ENCODE measurements around the gene ZC3H6.

DNA sequence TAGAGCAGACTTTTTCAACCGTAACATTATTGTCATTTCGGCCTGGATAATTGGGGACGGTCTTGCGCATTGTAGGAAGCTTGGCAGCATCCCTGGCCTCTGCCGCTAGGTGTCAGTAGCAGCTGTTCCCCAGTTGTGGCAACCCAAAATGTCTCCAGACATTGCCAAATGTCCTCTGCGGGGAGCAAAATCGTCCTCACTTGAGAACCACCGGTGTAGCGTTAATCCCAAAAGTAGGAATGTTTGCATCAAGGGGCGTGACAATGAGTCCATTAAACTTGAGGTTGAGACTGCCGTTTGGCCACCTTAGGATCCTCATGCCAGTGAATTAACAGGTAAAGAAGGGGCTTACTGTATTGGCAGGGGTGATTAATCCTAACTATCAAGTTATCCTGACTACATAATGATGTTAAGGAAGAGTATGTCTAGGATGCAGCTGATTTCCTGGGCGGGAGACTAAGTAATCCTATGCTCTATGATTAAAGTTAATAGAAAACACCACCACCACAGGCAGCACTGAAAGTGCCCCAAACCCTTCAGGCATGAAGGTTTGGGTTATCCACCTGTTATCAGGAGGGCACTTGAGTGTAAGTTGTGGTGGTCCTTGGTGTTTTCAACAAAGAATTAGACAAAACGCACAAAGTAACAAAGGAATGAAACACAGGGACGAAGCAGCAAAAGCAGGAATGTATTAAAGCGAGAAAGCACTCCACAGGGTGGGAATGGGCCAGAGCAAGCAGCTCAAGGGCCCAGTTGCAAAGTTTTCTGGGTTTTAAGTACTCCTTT lies 15.7 kb upstream of the ZC3H6 start:
- TF ChIP-seq, protein P1, sequence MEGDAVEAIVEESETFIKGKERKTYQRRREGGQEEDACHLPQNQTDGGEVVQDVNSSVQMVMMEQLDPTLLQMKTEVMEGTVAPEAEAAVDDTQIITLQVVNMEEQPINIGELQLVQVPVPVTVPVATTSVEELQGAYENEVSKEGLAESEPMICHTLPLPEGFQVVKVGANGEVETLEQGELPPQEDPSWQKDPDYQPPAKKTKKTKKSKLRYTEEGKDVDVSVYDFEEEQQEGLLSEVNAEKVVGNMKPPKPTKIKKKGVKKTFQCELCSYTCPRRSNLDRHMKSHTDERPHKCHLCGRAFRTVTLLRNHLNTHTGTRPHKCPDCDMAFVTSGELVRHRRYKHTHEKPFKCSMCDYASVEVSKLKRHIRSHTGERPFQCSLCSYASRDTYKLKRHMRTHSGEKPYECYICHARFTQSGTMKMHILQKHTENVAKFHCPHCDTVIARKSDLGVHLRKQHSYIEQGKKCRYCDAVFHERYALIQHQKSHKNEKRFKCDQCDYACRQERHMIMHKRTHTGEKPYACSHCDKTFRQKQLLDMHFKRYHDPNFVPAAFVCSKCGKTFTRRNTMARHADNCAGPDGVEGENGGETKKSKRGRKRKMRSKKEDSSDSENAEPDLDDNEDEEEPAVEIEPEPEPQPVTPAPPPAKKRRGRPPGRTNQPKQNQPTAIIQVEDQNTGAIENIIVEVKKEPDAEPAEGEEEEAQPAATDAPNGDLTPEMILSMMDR (IDR thresholded peaks at IDR 0.05) = peak; percentile 85 to 98 (median 96)
- TF ChIP-seq POLR2A (IDR thresholded peaks at IDR 0.05) = no peak
